ENCODE measurements around the gene SLC22A3. TPM values are rescaled to one million over a fixed set of nuclear protein-coding genes. Genes with fewer than 3 reads are reported as not detected.

The SLC22A3 gene, protein sequence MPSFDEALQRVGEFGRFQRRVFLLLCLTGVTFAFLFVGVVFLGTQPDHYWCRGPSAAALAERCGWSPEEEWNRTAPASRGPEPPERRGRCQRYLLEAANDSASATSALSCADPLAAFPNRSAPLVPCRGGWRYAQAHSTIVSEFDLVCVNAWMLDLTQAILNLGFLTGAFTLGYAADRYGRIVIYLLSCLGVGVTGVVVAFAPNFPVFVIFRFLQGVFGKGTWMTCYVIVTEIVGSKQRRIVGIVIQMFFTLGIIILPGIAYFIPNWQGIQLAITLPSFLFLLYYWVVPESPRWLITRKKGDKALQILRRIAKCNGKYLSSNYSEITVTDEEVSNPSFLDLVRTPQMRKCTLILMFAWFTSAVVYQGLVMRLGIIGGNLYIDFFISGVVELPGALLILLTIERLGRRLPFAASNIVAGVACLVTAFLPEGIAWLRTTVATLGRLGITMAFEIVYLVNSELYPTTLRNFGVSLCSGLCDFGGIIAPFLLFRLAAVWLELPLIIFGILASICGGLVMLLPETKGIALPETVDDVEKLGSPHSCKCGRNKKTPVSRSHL
- not detected in 2 replicates for total RNA-seq

DNA sequence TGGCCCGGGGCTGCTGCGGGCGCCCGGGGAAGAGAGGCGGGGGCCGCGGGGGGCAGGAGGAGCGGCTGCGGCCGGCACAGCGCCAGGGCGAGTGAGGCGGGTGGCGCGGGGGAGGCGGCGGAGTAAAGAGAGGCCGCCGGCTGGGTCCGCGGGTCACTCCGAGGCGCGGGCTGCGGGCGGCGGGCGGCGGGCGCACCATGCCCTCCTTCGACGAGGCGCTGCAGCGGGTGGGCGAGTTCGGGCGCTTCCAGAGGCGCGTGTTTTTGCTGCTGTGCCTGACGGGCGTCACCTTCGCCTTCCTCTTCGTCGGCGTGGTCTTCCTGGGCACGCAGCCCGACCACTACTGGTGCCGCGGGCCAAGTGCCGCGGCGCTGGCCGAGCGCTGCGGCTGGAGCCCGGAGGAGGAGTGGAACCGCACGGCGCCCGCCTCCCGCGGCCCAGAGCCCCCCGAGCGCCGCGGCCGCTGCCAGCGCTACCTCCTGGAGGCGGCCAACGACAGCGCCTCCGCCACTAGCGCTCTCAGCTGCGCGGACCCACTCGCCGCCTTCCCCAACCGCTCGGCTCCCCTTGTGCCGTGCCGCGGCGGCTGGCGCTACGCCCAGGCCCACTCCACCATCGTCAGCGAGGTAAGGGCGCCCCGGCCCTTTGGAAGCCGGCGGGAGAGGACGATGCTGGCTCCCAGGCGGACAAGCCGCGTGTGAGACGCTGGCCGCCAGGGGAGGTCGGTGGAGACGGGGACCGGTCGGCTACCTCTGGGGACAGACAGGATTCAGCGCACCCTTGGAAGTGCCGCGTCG lies at the start of gene SLC22A3:
Gene SLC22A3, plus strand, starts transcription at position 156 of the 797 bp plus-strand sequence. Its CDS starts 42 bp downstream, at position 198.

Other genes with a start within 250 kb of the SLC22A3 start
- gene SLC22A1, start 226.6 kb upstream of the SLC22A3 start, total RNA-seq: 0.09 and 0.11 TPM in 2 replicates
- not detected in 2 replicates for gene SLC22A2, start 89.6 kb upstream of the SLC22A3 start, total RNA-seq

All from dermis lymphatic vessel endothelial cell (primary cell).